SKM-1 (cell line): ENCODE data around the gene FOXK2.
A peak's percentile ranks its signal among the peaks of the same experiment; 100 is the strongest.

Experiments used
- DNase-seq: peaks from one replicate; lab custom pipeline; 2025; ENCODE audit not compliant: unreplicated experiment; lab: John Stamatoyannopoulos, UW

The FOXK2 gene

GRCh38 chr17:82633343-82633742, 113.8 kb downstream of the FOXK2 start:
- no peak for DNase-seq

GRCh38 chr17:82636626-82637598, 117.4 kb downstream of the FOXK2 start:
- no peak for DNase-seq

DNA sequence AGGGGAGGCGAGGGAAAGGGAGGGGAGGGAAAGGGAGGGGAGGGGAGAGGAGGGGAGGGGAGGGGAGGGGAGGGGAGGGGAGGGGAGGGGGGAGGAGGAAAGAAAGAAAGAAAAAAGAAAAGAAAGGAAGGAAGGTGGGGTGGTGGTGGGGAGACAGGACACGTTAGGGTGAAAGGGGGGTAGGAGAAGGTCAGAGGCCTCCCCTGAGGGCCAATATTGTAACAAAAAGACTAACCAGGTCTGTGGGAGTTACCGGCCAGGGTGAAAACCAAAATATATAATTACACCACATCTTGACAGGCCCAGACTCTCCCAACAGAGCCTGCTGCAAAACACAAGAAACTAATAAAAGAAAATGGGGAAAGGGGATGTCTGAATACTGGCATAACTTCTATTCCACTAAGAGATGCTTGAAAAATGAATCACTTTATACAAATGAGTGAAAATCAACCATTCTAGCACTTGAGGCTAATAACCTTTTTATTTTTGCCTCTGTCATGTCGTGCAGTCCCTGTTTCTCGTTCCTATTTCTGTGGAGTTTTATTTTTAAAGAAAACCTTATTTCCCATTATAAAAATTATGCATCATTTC, 118.7 kb downstream of the FOXK2 start:
- no peak for DNase-seq

- DNase-seq, result no peak
Measured at GRCh38 chr17:82639628-82640027, 120.1 kb downstream of the FOXK2 start.

- no peak for DNase-seq
Measured at GRCh38 chr17:82640036-82640435, 120.5 kb downstream of the FOXK2 start.

DNA sequence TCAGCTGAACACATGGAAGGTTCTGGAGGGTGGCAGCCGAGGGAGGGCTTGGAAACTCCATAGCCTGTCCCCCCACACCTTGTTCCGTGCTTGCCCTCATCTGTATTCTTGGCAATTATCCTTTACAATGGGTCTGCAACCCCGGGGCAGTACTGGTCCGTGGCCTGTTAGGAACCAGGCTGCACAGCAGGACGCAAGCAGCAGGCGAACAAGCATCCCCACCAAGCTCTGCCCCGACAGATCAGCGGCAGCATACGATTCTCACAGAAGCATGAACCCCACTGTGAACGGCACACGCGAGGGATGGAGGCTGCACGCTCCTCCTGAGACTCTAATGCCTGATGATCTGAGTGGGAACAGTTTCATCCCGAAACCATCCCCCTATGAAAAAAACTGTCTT, 122.5 kb downstream of the FOXK2 start:
- no peak for DNase-seq

- no peak for DNase-seq
Measured at GRCh38 chr17:82644148-82644547, 124.6 kb downstream of the FOXK2 start.

DNA sequence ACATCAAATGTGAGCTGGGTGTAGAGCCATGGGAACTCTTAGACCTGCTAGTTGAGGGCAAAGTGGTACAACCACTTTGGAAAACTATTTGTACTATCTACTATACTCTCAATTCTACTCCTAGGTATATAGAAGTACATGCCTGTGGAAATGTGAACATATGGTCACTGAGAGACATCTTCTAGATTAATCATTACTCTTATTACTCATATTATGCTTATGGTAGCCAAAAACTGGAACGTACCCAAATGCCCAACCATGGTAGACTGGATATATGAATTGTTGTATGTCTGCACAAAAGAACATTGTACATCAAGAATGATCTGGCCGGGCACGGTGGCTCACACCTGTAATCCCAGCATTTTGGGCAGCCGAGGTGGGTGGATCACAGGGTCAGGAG, 126.0 kb downstream of the FOXK2 start:
- no peak for DNase-seq

- no peak for DNase-seq
Measured at GRCh38 chr17:82647593-82648164, 128.1 kb downstream of the FOXK2 start.

- peak; percentile 82 for DNase-seq
Measured at GRCh38 chr17:82648165-82648668, 128.7 kb downstream of the FOXK2 start, which contains the start of gene WDR45B. Gene WDR45B, minus strand, starts transcription at chr17:82648444. Its CDS starts 104 bp downstream, at chr17:82648340.

DNA sequence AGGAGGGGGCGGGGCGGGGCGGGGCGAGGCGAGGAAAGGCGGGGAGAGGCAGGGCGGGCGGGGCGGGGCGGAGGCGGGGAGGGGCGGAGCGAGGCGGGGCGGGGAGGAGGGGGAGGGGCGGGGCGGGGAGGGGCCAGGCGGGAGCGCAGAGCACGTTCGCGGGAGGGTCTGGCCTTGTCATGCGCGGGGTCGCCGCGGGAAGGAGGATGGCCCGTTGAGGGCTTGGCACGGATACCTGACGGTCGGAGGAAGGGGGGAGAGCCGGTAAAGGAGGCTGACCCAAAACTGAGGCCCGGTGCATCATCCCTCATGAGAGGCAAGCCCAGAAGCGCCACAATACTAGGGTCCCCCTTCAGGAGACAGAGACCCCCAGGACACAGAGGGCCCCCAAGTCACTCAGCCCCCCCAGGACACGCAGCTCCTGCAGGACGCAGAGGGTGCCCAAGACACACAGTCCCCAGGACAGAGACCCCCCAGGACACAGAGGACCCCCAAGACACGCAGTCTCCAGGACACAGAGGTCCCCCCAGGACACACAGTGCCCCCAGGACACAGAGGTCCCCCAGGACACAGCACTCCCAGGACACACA, 129.3 kb downstream of the FOXK2 start:
- no peak for DNase-seq

DNA sequence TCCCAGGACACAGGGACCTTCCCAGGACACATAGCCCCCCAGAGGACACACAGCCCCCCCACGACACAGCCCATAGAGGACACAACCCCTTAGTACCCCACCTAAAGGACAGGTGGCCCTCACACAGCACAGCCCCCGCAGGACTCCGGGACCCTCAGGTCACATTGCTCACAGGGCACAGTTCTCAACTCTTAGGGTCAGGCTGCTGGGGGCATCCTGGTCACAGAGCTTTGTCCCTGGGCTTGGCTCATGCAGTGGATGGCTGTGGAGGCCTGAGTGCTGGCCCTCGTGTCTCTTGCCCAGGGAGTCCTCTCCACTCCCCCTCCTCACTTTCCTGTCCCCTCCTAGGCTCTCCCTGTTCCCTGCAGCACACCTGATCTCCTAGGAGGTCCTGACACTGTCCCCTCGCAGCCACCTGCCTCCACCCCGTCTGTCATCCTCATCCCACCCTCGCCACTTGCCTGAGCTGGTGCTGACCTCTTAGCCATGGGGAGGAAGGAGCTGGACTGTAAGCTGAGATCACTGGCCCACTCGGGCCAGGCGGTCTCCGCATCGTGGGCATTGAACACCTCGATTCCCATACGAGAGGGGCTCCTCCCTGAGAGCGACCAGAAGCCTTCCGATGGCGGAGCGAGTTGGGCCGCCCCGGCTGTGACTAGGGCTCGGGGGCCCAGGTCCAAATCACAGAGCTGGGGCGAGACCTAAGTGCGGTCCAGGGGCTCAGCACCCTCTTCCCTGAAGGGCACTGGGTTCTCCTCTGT, 130.1 kb downstream of the FOXK2 start:
- no peak for DNase-seq

- no peak for DNase-seq
Measured at GRCh38 chr17:82650723-82651122, 131.2 kb downstream of the FOXK2 start.

DNA sequence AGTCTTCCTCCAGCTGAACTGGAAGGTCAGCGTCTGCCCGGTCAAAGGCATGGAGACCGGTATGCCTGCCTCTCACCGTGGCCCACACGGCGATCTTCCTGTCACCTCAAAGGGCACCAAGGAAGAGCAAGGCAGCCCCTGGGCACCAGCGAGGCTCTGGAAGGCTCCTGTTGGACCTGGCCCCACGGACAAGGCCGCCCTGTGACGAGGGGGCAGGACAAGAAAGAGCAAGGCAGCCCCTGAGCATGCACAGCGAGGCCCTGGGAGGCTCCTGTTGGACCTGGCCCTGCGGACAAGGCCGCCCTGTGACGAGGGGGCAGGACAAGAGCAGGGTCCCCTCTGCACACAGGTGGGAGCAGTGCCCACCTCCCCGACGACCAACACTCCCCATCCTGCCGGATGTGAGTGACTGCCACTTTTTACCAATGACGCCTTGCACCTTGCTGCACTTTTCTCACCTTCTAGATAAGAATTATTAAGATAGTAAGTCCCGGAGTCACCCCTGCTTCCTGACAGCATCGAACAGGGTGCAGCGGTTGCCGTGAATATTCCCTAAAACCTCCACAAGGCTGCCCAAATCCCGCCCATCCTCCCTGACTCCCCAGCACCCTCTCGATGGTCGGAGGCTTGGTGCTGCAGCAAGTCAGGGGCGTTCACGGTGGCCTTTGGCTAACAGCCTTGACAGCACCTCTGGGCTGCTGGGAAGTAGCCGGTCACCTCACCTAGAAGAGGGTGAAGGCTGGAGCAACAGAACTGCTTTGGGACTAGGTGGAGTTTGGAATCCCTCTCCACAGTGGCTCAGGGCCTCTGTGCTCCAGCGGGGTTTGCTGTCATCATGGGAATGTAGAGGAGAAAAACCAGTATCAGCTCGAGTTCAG, 134.4 kb downstream of the FOXK2 start:
- DNase-seq, result no peak
